AG08395 (cell line): ENCODE results near the gene SPINK1.
"Not testable (repeated sequence)": the region's sequence is repeated elsewhere in the genome, so short reads cannot be mapped to it uniquely, and the experiment has no call there.

Experiments
- DNase-seq: peaks from one replicate; pipeline ENCODE4 v3.0.0; 2012; ENCODE audit warnings: mixed read lengths, low spot score

SPINK1 gene

GRCh38 chr5:147805030-147805454, 26.4 kb downstream of the SPINK1 start:
- DNase-seq: no peak

- DNase-seq: no peak
Measured at GRCh38 chr5:147804334-147804733, 27.1 kb downstream of the SPINK1 start.

GRCh38 chr5:147803926-147804325, 27.5 kb downstream of the SPINK1 start:
- DNase-seq: no peak

- DNase-seq: not testable (repeated sequence)
Measured at GRCh38 chr5:147803161-147803560, 28.3 kb downstream of the SPINK1 start.

GRCh38 chr5:147801461-147801860, 30.0 kb downstream of the SPINK1 start:
- DNase-seq: no peak

GRCh38 chr5:147800491-147800890, 31.0 kb downstream of the SPINK1 start:
- DNase-seq: no peak

- DNase-seq: no peak
Measured at GRCh38 chr5:147796556-147797308, 34.7 kb downstream of the SPINK1 start.

GRCh38 chr5:147791181-147791580, 40.3 kb downstream of the SPINK1 start:
- DNase-seq: no peak

- DNase-seq: no peak
Measured at GRCh38 chr5:147789820-147790219, 41.7 kb downstream of the SPINK1 start.

- DNase-seq: no peak
Measured at GRCh38 chr5:147788023-147788422, 43.4 kb downstream of the SPINK1 start.

GRCh38 chr5:147786142-147786541, 45.3 kb downstream of the SPINK1 start:
- DNase-seq: no peak

GRCh38 chr5:147784146-147784987, 47.1 kb downstream of the SPINK1 start:
- DNase-seq: no peak

- DNase-seq: no peak
Measured at GRCh38 chr5:147782110-147783028, 49.1 kb downstream of the SPINK1 start, which contains the start of gene JAKMIP2. Gene JAKMIP2, minus strand, starts transcription at chr5:147782728. Its CDS starts 110,922 bp downstream, at chr5:147671806.

GRCh38 chr5:147780924-147781573, 50.4 kb downstream of the SPINK1 start:
- DNase-seq: no peak

GRCh38 chr5:147779694-147780093, 51.8 kb downstream of the SPINK1 start:
- DNase-seq: no peak

- DNase-seq: no peak
Measured at GRCh38 chr5:147776989-147777388, 54.5 kb downstream of the SPINK1 start.
